Skeletal muscle tissue (tissue), 4 donors: ENCODE measurements around the gene WDFY3. TPM values are rescaled to one million over a fixed set of nuclear protein-coding genes. Genes with fewer than 3 reads are reported as not detected.
"Not testable (repeated sequence)": the region's sequence is repeated elsewhere in the genome, so short reads cannot be mapped to it uniquely, and the experiment has no call there.

Source experiments
- H3K27ac ChIP-seq: one replicate; pipeline ENCODE4 v1.7.0; 2013; ENCODE audit warnings: mild to moderate bottlenecking, low read depth, low read length, inconsistent platforms
- H3K27me3 ChIP-seq, 3 donors: one replicate each; pipeline ENCODE4 v1.7.0; 2013; ENCODE audit warnings: low read length in 3 of 3; ENCODE audit not compliant: control insufficient read depth in 3 of 3, insufficient read depth in 3 of 3
- H3K36me3 ChIP-seq, 3 donors: one replicate each; pipeline ENCODE4 v1.7.0; 2013; ENCODE audit warnings: low read length in 3 of 3; ENCODE audit not compliant: control insufficient read depth in 3 of 3, insufficient read depth in 3 of 3
- H3K4me1 ChIP-seq, 3 donors: one replicate each; pipeline ENCODE4 v1.7.0; 2013; ENCODE audit warnings: low read length in 3 of 3, mild to moderate bottlenecking in 3 of 3; ENCODE audit not compliant: control insufficient read depth in 3 of 3, insufficient read depth in 3 of 3
- H3K4me3 ChIP-seq, 3 donors: one replicate each; pipeline ENCODE4 v1.7.0; 2013; ENCODE audit warnings: low read length in 3 of 3
- H3K9ac ChIP-seq, 3 donors: one replicate each; pipeline ENCODE4 v1.7.0; 2013; ENCODE audit warnings: low read length in 3 of 3, mild to moderate bottlenecking in 3 of 3, moderate library complexity in 2 of 3, low read depth in 1 of 3
- H3K9me3 ChIP-seq, 3 donors: one replicate each; pipeline ENCODE4 v1.7.0; 2013; ENCODE audit warnings: low read length in 3 of 3; ENCODE audit not compliant: control insufficient read depth in 3 of 3
- total RNA-seq: library from RNA; depleted of rRNA; stranded (reverse); fragments of >200 nt; gene quantifications from one replicate; pipeline ENCODE4 v1.2.3, GENCODE V29; 2014
- donor health status: Osteomylitis.

Gene WDFY3
- total RNA-seq, 1 donor from 2014 or later: 100 TPM

- H3K36me3 ChIP-seq: peaks cover 47 to 72% (median 57%) of the 10 kb centered on the region in 3 donors
- H3K9me3 ChIP-seq: no peaks in the 10 kb centered on the region
- no peaks in the 10 kb centered on the region for H3K27me3 ChIP-seq
- H3K9ac ChIP-seq: no peak overlapping the region
- no peak overlapping the region for H3K27ac ChIP-seq
- H3K4me1 ChIP-seq: peaks cover 4 to 17% (median 14%) of the 10 kb centered on the region in 3 donors
- no peak overlapping the region for H3K4me3 ChIP-seq
Measured at GRCh38 chr4:84678976-84679744, 287.3 kb downstream of the WDFY3 start.

DNA sequence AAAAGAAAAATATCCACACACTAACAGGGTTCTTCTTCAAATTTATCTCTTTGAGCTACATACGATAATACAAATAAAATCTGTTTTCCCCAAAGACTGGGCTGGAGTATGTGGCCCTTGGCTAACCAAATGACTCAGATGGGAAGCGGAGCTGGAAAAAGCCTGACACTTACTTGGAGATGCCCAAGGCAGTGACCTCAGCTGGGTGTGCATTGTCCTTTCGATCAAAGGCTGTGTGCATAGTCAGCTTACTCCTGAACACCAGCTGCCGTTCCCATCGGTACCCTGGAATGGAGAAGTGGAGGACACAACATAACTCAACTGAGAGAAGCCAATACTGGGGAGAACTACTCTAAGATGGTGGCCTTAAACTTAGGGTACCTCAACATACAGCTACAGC is 288.5 kb downstream of the WDFY3 start:
- peaks cover 37 to 65% (median 46%) of the 10 kb centered on the region in 3 donors for H3K36me3 ChIP-seq
- H3K4me1 ChIP-seq: peaks cover 4 to 16% (median 12%) of the 10 kb centered on the region in 3 donors
- H3K9ac ChIP-seq: no peak overlapping the region

DNA sequence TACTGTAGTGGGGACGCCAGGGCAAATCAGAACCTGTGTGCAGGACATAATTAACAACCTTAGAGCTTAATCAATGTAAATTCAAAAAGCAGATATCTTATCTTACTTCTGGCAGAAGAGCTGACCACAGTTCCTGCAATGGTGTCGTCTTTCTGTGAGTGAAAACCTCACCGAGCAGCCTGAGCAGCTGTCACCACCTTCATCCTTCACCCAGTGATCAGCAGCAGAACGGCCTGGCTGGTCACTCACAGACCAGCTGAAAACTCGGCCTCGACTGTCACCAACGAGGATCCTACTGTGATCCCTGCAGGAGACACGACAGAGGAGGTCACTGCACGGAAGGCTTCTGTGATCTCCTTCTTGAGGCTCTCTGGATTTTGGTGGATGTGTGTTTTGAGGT is 289.4 kb downstream of the WDFY3 start:
- Histone ChIP-seq H3K9me3 (no peaks in the 10 kb centered on the region), H3K9ac (no peak overlapping the region), H3K27ac (no peak overlapping the region), H3K36me3 (peaks cover 36 to 69% (median 49%) of the 10 kb centered on the region in 3 donors), H3K27me3 (no peaks in the 10 kb centered on the region), H3K4me3 (no peak overlapping the region), H3K4me1 (peaks cover 2 to 7% (median 4%) of the 10 kb centered on the region in 3 donors)

More for the DNA sequence above, 288.5 kb downstream of the WDFY3 start:
- H3K4me3 ChIP-seq: no peak overlapping the region
- H3K27ac ChIP-seq: no peak overlapping the region
- no peaks in the 10 kb centered on the region for H3K9me3 ChIP-seq
- H3K27me3 ChIP-seq: no peaks in the 10 kb centered on the region

DNA sequence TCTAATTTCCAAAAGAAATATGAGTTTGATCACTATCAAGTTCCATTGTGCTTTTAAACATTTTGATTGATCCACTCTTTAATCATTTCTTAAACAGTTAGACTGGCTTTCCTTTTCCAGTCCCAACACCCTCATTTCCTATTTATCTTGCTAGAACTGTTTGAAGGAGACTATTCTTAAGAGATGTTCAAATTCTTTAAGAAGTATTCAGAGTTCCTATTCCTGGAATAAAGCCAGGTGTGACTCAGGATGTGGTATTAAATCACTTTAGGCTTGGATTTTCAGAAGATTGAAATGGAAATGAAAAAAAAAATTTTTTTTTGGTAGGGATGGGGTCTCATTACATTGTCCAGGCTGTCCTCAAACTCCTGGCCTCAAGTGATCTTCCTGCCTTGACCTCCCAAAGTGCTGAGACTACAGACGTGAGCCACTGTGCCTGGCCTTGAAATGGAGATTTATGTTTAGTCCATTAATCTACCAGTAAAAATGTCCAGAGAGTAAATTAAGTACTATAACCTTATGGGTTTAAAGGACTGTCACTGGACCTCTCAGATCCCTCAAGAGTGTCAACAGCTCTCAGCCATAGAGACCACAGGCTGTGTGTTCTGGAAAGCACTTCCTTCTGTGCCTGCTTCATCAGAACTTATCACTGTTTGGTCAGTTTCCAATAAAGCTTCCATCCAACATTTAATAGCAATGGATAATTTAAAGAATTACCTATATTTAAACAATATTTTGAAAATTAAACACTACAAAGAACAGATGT is 292.8 kb downstream of the WDFY3 start:
- Histone ChIP-seq H3K27me3 (no peaks in the 10 kb centered on the region), H3K4me3 (no peak overlapping the region), H3K9me3 (no peaks in the 10 kb centered on the region), H3K9ac (no peak overlapping the region), H3K27ac (no peak overlapping the region), H3K4me1 (no peaks in the 10 kb centered on the region), H3K36me3 (peaks cover 33 to 69% (median 40%) of the 10 kb centered on the region in 3 donors)

- Histone ChIP-seq H3K36me3 (peaks cover 26 to 58% (median 27%) of the 10 kb centered on the region in 3 donors), H3K27ac (no peak overlapping the region), H3K27me3 (no peaks in the 10 kb centered on the region), H3K4me1 (no peaks in the 10 kb centered on the region), H3K9me3 (no peaks in the 10 kb centered on the region), H3K9ac (no peak overlapping the region), H3K4me3 (no peak overlapping the region)
Measured at GRCh38 chr4:84672177-84672576, 294.3 kb downstream of the WDFY3 start.

DNA sequence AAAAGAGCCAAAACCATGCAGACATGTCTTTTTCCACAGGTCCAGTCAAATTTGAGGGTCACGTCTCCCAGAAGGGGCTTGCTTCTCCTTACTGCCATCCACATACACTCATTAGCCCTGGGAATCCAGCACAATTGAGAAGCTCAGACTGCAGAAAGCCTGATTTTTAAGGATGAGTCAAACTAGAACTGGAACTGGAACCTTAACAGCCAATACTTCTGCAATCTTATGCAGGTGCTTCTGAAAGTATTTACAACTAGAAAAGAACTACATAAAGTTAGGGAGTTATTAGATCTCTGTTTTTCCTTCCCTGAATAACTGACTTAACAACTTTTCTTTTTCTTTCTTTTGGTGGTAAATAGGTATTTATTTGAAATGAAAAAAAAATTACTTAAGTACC is 297.3 kb downstream of the WDFY3 start:
- Histone ChIP-seq H3K27ac (no peak overlapping the region), H3K27me3 (no peaks in the 10 kb centered on the region), H3K9me3 (no peaks in the 10 kb centered on the region), H3K9ac (no peak overlapping the region), H3K4me3 (no peak overlapping the region), H3K4me1 (no peaks in the 10 kb centered on the region), H3K36me3 (peaks cover 10 to 35% (median 16%) of the 10 kb centered on the region in 3 donors)

DNA sequence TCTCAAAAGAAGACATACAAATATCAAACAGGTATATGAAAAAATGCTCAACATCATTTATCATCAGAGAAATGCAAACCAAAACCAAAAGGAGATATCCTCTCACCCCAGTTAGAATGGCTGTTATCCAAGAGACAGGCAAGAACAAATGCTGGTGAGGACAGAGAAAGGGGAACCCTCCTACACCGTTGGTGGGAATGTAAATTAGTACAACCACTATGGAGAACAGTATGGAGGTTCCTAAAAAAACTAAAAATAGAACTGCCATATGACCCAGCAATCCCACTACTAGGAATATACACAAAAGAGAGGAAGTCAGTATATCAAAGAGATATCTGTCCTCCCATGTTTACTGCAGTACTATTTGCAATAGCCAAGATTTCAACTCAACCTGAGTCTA is 300.1 kb downstream of the WDFY3 start:
- H3K9ac ChIP-seq: no peak overlapping the region

GRCh38 chr4:84664767-84665166 is 301.7 kb downstream of the WDFY3 start:
- not testable (repeated sequence) for H3K9me3 ChIP-seq, H3K36me3 ChIP-seq, H3K9ac ChIP-seq, H3K4me3 ChIP-seq, H3K27ac ChIP-seq, H3K27me3 ChIP-seq, H3K4me1 ChIP-seq

More for the DNA sequence above, 300.1 kb downstream of the WDFY3 start:
- no peaks in the 10 kb centered on the region for H3K27me3 ChIP-seq
- no peaks in the 10 kb centered on the region for H3K9me3 ChIP-seq
- no peak overlapping the region for H3K4me3 ChIP-seq
- H3K36me3 ChIP-seq: peaks cover 5 to 16% (median 6%) of the 10 kb centered on the region in 3 donors
- H3K27ac ChIP-seq: no peak overlapping the region
- no peaks in the 10 kb centered on the region for H3K4me1 ChIP-seq

GRCh38 chr4:84661191-84661939 is 305.1 kb downstream of the WDFY3 start:
- Histone ChIP-seq H3K4me1 (no peaks in the 10 kb centered on the region), H3K27ac (no peak overlapping the region), H3K9ac (no peak overlapping the region), H3K36me3 (no peaks in the 10 kb centered on the region), H3K9me3 (no peaks in the 10 kb centered on the region), H3K27me3 (no peaks in the 10 kb centered on the region), H3K4me3 (no peak overlapping the region)
